Astrocyte (in vitro differentiated cells and primary cell): ENCODE measurements around the gene C13orf46.

Experiments
- CTCF ChIP-seq: IDR thresholded peaks from 2 replicates; pipeline ENCODE4 v1.5.1; 2011; ENCODE audit warnings: low read depth, mild to moderate bottlenecking, inconsistent platforms, low read length, moderate library complexity; ENCODE audit not compliant: insufficient read depth
- EZH2 ChIP-seq: IDR thresholded peaks from 2 replicates; pipeline ENCODE4 v1.6.1; 2012; ENCODE audit warnings: mild to moderate bottlenecking, low read length, inconsistent platforms; ENCODE audit not compliant: insufficient read depth

GRCh38 chr13:113918981-113919701, 54.7 kb downstream of the C13orf46 start:
- TF ChIP-seq CTCF (no peak), EZH2 (no peak)
